Stimulated activated CD8-positive, alpha-beta memory T cell treated with anti-CD3 and anti-CD28 coated beads, Interleukin-2, amount 100 ng/mL, for 48 hours (primary cell): ENCODE measurements around the gene RNF41.
A peak's percentile ranks its signal among the peaks of the same experiment; 100 is the strongest.

Experiments
- DNase-seq, 2 donors: peaks; one replicate each; pipeline ENCODE4 v3.0.0-alpha.2; 2020; ENCODE audit warnings: low read depth in 2 of 2

RNF41 gene

GRCh38 chr12:56243731-56244181, 22.0 kb upstream of the RNF41 start:
- DNase-seq, result no peak

GRCh38 chr12:56242986-56243385, 21.3 kb upstream of the RNF41 start:
- no peak for DNase-seq

GRCh38 chr12:56241424-56242303, 19.9 kb upstream of the RNF41 start:
- no peak for DNase-seq

GRCh38 chr12:56237552-56237951, 15.8 kb upstream of the RNF41 start:
- DNase-seq, result no peak

- DNase-seq, result no peak
Measured at GRCh38 chr12:56236985-56237384, 15.3 kb upstream of the RNF41 start.

- DNase-seq, result no peak
Measured at GRCh38 chr12:56236091-56236490, 14.4 kb upstream of the RNF41 start.

- no peak for DNase-seq
Measured at GRCh38 chr12:56234746-56235436, 13.2 kb upstream of the RNF41 start.

GRCh38 chr12:56231184-56231582, 9.5 kb upstream of the RNF41 start:
- no peak for DNase-seq

GRCh38 chr12:56230432-56231183, 8.9 kb upstream of the RNF41 start:
- no peak for DNase-seq

- no peak for DNase-seq
Measured at GRCh38 chr12:56229916-56230431, 8.3 kb upstream of the RNF41 start, which contains the start of gene SLC39A5. TSS of gene SLC39A5 (plus strand) at chr12:56230051. CDS start at chr12:56231275, 1,224 bp downstream.

- no peak for DNase-seq
Measured at GRCh38 chr12:56229082-56229481, 7.4 kb upstream of the RNF41 start.

- no peak for DNase-seq
Measured at GRCh38 chr12:56224954-56225353, 3.2 kb upstream of the RNF41 start.

GRCh38 chr12:56224102-56224701, 2.5 kb upstream of the RNF41 start, which contains the start of gene NABP2:
TSS of gene NABP2 (plus strand) at chr12:56224342. CDS start at chr12:56224857, 515 bp downstream.
- peak; percentile 95 to 96 for DNase-seq

- DNase-seq, result no peak
Measured at GRCh38 chr12:56223571-56224101, 1.9 kb upstream of the RNF41 start.

- no peak for DNase-seq
Measured at GRCh38 chr12:56222531-56222895, 791 bp upstream of the RNF41 start.

GRCh38 chr12:56221232-56221756, 428 bp downstream of the RNF41 start:
- no peak for DNase-seq

GRCh38 chr12:56220611-56221231, 1.0 kb downstream of the RNF41 start:
- no peak for DNase-seq

- no peak for DNase-seq
Measured at GRCh38 chr12:56219840-56220239, 1.9 kb downstream of the RNF41 start.

- no peak for DNase-seq
Measured at GRCh38 chr12:56216461-56216860, 5.3 kb downstream of the RNF41 start.

- DNase-seq, result no peak
Measured at GRCh38 chr12:56213878-56214277, 7.8 kb downstream of the RNF41 start.
